Stimulated activated CD4-positive, alpha-beta T cell treated with anti-CD3 and anti-CD28 coated beads, Interleukin-12 subunit alpha, Interleukin-12 subunit beta, amount 100 ng/mL, for 48 hours (primary cell): ENCODE data around the gene GTF2F2.
A peak's percentile ranks its signal among the peaks of the same experiment; 100 is the strongest.
"Not testable (repeated sequence)": the region's sequence is repeated elsewhere in the genome, so short reads cannot be mapped to it uniquely, and the experiment has no call there.

Experiments used
- DNase-seq, 3 donors: peaks; one replicate each; pipeline ENCODE4 v3.0.0-alpha.2; 2020; ENCODE audit warnings: low read depth in 2 of 3, low spot score in 1 of 3

The GTF2F2 gene

GRCh38 chr13:45178349-45179162 lies 58.2 kb downstream of the GTF2F2 start:
- DNase-seq = no peak

DNA sequence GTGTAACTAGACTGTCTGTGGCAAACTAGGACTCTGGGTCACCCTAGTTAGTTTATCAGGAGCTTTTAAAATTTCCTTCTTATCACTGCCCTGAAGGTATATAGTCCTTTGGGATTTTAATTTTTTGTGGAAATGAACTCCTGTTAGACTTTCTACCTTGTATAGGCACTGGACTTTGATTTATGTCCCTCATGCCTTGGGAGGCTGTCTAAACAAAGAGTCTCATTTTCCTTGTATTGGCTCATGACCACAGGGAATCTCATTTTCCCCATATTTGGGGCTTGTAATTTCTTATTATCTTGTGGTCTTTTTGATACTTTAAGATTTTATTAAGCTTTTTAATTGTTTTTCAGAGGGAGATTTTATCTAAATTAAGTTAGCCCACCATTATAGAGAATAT lies 59.1 kb downstream of the GTF2F2 start:
- DNase-seq = no peak

GRCh38 chr13:45180303-45180702 lies 60.0 kb downstream of the GTF2F2 start:
- no peak for DNase-seq

DNA sequence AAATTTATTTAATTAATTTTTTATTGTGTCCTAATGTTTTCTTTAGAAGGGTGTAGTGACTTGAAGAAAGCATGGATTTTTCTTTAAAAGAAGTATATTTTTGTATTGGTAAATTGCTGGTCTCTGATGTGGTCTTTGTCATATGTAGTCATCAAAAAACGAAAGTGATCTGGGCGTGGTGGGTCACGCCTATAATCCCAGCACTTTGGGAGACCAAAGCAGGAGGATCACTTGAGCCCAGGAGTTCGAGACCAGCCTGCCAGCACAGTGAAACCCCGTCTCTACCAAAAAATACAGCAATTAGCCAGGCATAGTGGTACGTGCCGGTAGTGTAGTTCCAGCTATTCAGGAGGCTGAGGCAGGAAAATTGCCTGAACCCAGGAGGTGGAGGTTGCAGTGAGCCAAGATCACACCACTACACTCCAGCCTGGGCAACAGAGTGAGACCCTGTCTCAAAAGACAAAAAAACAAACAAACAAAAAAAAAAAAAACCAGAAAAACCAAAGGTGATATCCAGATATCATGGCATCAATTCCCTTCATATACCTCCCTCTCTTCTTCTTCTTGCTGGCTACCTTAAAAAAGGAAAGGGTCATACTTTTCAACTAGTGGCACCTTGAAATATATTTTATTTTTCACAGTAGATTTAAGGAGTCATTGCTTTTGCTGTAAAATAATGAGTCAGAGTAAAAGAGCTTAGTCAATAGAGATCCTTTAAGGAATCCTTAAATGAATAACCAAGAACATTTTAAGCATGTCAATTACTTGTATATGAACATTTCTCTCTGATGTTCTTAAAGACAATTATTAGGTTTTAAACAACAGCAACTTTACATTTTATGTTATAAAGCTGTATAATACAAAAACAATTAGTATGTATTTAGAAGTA lies 60.6 kb downstream of the GTF2F2 start:
- DNase-seq = no peak

DNA sequence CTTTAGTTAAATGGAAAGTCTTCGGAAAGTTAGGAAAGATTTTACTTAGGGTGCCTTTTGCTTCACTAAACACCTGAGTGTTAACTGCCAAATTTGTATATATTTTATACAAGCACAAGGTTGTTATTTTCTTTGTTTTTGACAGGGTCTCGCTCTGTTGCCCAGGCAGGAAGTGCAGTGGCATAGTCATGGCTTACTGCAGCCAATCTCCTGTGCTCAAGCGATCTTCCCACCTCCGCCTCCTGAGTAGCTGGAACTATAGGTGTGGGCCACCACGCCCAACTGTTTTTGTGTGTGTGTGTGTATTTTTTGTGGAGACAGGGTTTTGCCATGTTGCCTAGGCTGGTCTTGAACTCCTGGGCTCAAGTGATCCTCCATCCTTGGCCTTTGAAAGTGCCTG lies 64.4 kb downstream of the GTF2F2 start:
- DNase-seq = no peak

DNA sequence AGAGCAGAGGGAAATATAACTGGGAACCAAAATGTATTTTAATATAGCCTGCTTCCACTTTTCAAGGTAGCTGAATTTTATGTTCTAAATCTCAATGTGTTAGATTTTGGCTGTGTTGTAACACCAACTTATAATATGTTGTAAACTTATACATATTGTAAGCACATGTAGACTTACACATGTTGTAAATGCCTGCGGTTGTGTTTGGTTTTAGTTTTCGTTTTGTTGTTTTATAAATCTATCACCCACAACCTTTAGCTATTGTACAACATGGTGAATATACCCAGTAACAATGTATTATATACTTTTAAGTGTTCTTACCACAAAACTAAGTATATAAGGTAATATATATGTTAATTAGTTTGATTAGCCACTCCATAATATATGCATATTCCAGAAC lies 65.0 kb downstream of the GTF2F2 start:
- DNase-seq = no peak

- DNase-seq = not testable (repeated sequence)
Measured at GRCh38 chr13:45189077-45189476, 68.8 kb downstream of the GTF2F2 start.

GRCh38 chr13:45189511-45189910 lies 69.2 kb downstream of the GTF2F2 start:
- DNase-seq = not testable (repeated sequence)

DNA sequence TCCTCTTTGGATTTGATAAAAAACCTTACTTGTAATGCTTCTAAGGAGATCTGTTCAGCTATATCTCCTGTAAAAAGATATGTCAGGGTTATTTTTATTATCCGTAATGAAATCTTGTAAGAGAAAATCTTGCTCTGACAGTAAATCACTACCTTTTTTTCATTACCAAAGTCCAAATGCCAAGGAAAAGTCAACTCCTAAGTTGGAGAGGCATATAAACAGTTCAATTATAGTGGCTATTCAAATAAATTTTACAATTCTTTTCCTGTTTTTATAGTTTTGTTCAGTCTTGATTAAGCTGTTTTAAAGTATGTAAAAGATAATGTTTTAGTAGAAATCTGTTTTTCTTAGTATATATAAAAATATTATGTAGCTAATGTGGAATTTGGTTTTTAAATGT lies 71.6 kb downstream of the GTF2F2 start:
- DNase-seq = no peak

DNA sequence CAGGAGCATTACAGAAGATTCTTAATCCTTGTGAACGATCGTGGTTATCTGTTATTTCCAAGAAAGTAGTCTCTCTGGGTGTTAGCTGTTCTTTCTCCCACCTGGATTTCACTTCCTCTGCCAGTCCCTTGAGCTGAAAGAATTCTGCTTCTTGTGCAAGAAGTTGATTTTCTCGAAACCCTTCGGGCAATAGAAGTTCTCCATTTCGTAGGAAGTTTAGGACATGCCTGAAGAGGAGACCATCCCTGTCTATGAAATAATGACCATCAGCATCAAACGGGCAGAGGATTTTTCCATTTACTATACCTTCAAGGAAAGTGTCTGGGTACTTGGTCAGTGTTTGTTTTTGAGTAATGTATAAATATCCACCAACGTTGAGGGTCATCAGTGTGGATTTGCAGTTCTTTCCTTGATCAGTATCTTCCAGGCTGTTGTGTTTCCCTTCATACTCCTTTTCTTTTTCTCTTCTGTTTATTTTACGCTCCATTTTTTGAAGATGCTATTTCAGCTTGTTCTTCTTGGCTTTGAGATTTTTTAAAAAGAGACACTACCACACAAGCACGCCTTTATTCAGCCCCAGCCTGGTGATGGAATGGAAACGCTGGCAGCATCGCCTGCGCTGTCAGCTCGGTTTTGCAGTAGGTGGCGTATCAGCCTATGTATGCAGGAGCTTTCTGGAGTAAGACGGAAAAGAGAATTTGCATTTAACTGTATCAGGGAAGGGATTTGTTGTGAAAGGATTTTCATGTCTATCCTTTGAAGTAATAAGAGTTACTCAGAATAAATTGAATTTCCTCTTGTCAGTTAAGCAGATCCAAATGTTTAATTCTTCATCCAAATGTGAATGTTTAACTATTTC lies 74.0 kb downstream of the GTF2F2 start:
- DNase-seq = no peak

GRCh38 chr13:45195421-45195820 lies 75.1 kb downstream of the GTF2F2 start:
- DNase-seq = no peak

- no peak for DNase-seq
Measured at GRCh38 chr13:45196096-45196495, 75.8 kb downstream of the GTF2F2 start.

DNA sequence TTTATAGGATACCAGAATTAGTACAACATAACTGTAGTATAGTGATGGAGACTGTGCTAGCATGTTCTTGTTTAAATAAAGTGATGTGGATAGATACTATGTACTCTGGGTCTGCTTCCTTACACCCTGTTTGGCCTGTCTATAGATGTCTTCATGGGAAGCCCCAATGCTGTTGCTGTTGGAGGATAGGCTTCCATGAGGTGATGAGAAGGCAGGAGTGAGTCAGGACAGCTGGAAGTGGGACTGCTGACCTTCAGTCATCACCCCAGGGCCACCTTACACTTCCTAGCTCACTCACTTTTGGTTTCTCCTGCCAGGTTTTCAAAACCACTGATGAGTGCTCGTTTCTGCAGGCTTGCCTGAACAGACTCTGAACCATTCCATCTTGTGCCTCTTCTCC lies 76.3 kb downstream of the GTF2F2 start:
- no peak for DNase-seq

DNA sequence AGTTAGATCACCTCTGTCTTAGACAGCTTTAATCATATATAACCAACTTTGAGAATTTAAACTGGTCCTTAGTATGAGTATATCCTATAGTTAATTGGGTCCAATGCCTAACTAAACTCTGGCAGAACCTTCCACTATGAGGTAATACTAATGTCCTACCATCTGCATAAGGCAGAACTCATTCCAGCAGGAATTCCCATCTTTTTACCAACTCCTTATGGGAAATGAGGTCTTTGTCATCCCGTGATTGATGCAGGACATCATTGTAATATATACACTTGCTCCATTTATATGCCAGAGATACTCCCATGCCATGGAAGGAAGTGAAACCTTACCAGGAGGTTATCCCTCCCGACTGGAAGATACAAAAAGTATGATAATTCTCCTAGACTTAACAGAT lies 77.7 kb downstream of the GTF2F2 start:
- DNase-seq = no peak

DNA sequence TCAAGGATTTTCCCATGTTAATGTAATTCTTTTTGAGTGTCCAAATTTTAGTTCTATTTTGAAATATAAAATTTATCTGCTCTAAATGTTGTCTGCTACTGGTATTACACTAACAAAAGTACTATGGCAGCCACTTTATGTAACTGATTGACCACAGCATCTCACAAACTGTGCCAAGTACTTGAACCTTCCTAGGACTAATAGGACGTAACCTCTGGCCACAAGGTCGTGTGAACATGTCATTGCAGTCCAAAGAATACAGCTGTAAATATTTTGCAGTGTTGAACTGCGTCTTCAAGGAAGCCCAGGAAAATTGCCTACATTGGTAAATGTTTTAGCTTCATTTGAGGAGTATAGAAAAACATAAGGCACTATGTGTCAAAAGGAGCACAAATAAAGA lies 78.6 kb downstream of the GTF2F2 start:
- no peak for DNase-seq

- DNase-seq = no peak
Measured at GRCh38 chr13:45199711-45200110, 79.4 kb downstream of the GTF2F2 start.

DNA sequence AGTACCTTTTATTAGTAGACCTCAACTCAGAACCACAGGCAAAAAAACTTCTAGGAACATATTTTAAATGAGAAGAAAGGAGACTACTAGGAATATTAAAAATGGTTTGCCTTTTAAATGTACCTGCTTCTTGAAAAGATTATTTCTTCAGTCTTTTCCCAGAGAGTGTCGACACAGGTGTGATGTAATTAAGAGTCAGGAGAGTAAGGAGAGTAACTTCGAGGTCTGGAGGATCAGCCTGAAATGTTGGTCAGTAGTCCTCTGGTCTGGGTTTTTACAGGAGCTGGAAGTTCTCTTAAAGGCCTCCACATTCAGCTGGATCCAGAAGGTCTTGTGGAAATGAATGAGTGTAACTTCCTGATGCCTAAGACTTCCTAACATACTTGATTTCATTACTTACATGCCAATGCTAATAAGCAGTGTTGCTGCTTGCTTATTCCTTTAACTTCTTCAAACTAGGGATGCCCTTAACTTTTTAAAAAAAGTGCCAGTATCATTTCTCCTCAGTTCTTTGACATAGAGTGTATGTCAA lies 80.5 kb downstream of the GTF2F2 start, which contains the start of gene KCTD4:
Gene KCTD4 (minus strand): TSS at position 345 of the 532 bp plus-strand sequence. CDS start 6,478 bp downstream, outside the sequence.
- DNase-seq = no peak

DNA sequence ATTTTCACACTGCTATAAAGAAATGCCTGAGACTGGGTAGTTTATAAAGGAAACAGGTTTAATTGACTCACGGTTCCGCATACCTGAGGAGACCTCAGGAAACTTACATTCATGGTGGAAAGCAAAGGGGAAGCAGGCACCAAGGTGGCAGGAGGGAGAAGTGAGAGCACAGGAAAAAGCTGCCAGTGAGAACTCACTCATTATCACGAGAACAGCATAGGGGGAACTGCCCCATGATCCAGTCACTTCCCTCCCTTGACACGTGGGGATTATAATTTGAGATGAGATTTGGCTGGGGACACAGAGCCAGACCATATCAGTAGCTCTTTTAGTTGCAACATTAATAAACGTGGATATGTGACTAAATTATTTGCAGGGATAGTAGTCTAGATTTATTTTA lies 84.8 kb downstream of the GTF2F2 start:
- DNase-seq = no peak

DNA sequence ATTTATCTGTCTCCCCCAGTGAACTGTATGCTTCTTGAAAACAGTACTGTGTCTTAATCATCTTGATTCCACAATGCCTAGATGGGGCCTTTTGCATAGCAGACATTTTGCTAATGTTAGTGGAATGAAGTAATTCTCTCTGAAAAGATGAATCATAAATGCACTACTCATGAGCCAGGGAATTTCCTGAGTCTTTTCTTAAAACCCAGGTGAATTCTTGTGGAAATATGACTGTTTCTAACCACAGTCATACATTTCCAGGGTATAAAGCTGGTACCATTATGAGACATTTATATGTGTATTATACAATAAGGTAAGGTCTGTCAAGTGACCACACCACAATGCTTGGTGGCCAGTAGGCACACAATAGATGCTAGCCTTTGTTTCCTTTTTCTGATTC lies 86.0 kb downstream of the GTF2F2 start:
- peak in 1 of 3 donors; percentile 2 for DNase-seq

GRCh38 chr13:45207319-45207718 lies 87.0 kb downstream of the GTF2F2 start:
- no peak for DNase-seq

DNA sequence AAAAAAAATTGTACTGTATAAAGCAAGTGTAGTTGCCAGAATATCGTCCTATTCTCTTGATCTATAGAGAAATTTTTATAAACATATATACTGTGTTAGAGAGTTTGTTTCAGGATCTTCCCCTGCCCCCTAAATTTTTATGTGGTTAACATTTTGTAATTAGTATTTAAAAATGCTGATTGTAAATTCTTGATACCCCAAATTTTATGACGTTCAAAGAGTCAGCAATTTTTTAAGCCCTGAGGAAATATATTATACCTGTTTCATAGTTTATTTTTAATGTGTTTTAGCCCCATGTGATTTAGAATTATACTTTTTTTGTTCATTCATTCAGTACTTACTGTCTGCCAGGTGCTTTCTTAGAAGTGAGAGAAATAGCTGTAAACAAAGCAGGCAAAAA lies 87.8 kb downstream of the GTF2F2 start:
- DNase-seq = no peak
